ENCODE data around the gene SPDYE17.
"Not testable (repeated sequence)": the region's sequence is repeated elsewhere in the genome, so short reads cannot be mapped to it uniquely, and the experiment has no call there.

The SPDYE17 gene

GRCh38 chr7:76998285-76998589, 33.9 kb downstream of the SPDYE17 start:
- no peak for FAIRE-seq

GRCh38 chr7:76997381-76998284, 34.5 kb downstream of the SPDYE17 start:
- FAIRE-seq: no peak

GRCh38 chr7:76996932-76997331, 35.2 kb downstream of the SPDYE17 start:
- FAIRE-seq: not testable (repeated sequence)

DNA sequence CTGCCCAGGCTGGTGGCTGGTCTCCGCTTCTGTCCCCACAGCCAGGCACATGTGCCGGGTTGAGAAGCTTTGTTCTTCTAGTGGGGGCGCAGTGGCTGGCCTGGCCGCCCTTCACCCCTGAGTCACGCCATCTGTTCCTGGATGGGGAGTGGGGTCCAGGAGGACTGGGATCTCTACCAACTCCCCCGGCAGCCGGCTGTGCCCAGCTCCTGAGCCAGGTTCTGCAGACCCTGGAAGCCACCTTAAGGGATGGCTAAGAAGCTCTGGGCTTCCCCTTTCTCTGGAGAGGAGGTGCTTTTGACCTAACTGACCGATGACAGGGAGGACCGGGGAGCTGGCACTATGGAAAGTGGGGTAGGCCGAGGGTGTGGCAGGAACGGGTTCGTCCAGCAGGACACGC, 37.9 kb downstream of the SPDYE17 start:
- not testable (repeated sequence) for FAIRE-seq

GRCh38 chr7:76993831-76994230, 38.3 kb downstream of the SPDYE17 start:
- FAIRE-seq: not testable (repeated sequence)

GRCh38 chr7:76992871-76993270, 39.3 kb downstream of the SPDYE17 start:
- not testable (repeated sequence) for FAIRE-seq

DNA sequence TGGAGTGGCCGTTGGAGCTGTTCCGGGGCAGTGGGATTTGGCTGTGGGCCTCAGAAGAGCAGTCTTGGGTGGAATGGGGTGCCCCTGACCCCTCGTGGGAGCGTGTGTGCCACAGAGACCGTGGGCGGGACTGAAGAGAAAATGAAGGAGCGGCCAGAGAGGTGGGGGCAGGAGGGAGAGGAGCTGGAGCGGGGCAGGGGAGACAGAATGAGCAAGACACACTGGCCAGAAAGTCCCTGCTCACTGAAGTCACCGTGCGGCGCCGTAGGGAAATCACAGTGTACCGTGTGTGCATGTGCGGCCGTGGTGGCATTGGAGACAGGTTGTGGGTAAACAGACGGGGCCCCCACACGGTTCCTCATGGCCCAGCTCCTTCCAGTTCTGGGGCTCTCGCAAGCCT, 40.0 kb downstream of the SPDYE17 start:
- not testable (repeated sequence) for FAIRE-seq

DNA sequence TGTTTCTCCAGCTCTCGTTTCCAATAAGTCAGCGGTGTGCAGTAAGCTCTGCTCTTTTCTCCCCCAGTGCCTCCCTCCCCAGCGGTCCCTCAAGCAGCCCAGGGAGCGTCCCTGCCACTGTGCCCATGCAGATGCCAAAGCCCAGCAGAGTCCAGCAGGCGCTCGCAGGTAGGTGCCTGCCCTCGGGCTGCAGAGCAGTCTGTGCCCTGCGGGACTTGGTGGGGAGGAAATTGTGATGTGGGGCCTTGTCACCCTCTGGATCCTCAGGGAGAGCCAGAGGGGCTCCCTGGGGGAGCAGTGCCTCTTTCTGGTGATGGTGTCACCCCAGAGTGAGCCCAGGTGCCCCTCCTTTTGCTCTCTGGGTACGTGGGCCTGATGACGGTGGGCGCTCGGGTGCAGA, 42.0 kb downstream of the SPDYE17 start:
- not testable (repeated sequence) for FAIRE-seq

- not testable (repeated sequence) for FAIRE-seq
Observed at GRCh38 chr7:76985924-76986717, 46.0 kb downstream of the SPDYE17 start.

DNA sequence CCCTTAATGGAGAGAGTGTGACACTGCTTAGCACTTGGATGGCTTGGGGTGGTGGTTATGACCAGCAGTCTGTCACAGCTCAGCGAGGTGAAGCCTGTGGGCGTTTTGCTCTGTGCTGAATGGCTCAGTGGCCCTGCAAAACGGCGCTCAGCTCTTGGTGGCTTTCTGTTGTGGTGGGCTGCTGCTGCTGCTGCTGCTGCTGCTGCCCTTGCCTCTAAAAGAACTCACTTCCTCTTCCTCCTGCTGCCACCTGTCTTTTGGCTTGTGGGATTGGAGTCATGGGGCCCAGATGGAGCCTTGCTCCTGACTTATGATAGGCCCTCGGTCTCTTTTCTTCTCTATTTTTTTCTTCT, 47.4 kb downstream of the SPDYE17 start:
- not testable (repeated sequence) for FAIRE-seq

- not testable (repeated sequence) for FAIRE-seq
Observed at GRCh38 chr7:76983937-76984783, 48.0 kb downstream of the SPDYE17 start.

DNA sequence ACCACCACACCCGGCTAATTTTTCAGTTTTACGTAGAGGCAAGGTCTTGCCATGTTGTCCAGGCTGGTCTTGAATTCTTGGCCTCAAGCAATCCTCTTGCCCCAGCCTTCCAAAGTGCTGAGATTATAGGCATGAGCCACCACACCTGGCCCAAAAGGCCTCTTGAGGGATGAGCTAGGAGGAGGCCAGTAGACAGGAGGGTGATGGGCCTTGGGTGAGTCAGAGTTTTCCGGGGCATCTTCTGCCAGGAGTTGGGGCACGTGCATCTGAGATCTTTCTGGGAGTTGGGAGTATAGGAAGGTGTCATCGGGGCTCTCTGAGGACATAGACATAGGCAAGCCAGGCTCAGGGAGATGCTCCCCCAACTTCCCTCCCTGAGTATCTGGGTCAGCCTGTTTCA, 48.8 kb downstream of the SPDYE17 start:
- FAIRE-seq: not testable (repeated sequence)

DNA sequence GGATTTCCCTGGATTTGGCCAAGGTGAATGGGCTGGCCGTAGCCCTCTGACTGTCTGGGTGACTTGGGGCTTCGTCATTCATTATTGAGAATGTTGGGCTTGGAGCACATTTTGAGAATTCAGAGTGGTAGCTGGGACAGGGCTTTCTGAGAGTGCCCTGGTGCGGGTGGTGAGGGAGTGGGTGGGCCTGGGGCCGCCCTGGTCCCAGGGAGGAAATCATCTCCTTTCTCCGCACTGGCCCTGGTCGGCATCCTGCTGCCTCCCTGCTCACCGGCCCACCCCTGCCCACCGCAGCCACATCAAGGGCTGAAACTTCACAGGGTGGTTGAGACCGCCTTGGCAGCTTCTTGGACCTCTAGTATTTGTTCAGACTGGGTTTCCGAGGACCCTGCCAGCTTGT, 49.7 kb downstream of the SPDYE17 start:
- FAIRE-seq: not testable (repeated sequence)

GRCh38 chr7:76981187-76981970, 50.8 kb downstream of the SPDYE17 start:
- not testable (repeated sequence) for FAIRE-seq

- FAIRE-seq: not testable (repeated sequence)
Observed at GRCh38 chr7:76980576-76980975, 51.6 kb downstream of the SPDYE17 start.

GRCh38 chr7:76977761-76978367, 54.3 kb downstream of the SPDYE17 start:
- not testable (repeated sequence) for FAIRE-seq

DNA sequence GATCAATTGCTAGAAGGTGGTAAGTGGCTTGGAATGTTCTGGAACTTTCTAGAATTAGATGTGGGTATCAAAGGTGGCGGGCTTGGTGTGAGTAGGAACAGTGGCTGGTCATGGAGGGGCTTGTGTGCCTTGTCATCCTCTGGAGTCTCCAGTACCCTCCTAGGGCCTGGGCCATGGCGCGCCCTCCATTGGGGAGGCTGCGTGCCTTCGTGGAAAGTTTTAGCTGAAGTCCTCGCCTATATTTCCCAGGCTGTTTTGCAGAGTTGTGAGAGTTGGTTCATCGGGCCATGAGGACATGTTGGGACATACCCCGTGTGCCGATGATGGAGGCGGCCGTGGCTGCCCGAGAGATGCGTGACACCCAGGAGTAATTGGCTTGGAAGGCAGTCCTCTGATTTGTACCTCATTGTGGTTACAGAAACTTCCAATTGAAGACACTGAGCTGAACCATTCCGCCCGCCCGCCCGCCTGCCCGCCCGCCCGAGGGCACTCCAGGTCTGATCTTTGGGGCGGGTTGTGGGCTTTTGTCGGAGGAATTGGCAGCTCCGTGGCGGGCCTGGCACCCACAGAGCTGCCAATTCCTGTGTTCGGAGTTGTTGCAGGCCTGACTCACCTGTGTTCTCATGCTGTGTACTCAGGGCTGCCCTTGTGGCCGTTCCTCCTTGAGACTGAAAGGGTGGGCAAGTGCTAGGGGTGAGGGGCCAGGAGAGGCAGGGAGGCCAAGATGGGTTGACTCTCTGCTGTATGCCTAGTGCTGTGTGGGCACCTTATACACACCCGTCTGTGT, 57.2 kb downstream of the SPDYE17 start:
- not testable (repeated sequence) for FAIRE-seq

DNA sequence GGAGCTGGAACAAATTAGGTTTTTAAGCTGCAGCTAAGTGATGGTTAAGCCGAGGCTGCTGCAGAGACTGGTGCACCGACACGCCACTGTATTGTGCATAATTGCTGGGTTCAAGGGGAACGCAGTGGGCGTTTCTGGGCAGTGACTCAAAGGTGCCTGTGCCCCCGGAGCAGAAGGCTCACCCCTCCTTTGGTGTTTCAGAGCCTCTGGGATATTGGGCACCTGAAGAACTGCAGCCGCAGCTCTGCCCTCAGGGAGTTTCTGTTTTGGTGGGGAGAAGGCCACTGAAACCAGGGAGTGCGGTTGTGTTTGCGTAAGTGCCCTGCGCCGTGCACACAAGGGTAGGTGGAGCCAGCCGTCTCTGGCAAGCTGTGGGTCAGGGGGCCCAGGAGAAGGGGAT, 57.8 kb downstream of the SPDYE17 start:
- not testable (repeated sequence) for FAIRE-seq

- FAIRE-seq: not testable (repeated sequence)
Observed at GRCh38 chr7:76972391-76972790, 59.8 kb downstream of the SPDYE17 start.
